ENCODE results near the gene BNC1.
"Not testable (repeated sequence)": the region's sequence is repeated elsewhere in the genome, so short reads cannot be mapped to it uniquely, and the experiment has no call there.

Gene BNC1

GRCh38 chr15:83278191-83278590 is 6.3 kb downstream of the BNC1 start:
- H3K27me3 ChIP-seq (ENCODE audit: low read depth, low read length): peaks cover 12% of the 10 kb centered on the region
- H3K4me1 ChIP-seq (ENCODE audit: control insufficient read depth in 1 of 2, insufficient read depth in 2 of 2, low read length in 2 of 2): no peaks in the 10 kb centered on the region
- H3K36me3 ChIP-seq (ENCODE audit: control insufficient read depth in 1 of 2, insufficient read depth in 2 of 2, low read length in 2 of 2): no peaks in the 10 kb centered on the region

GRCh38 chr15:83276661-83277060 is 7.8 kb downstream of the BNC1 start:
- no peak overlapping the region for H3K4me3 ChIP-seq (ENCODE audit: low read depth in 1 of 2, low read length in 2 of 2)
- H3K4me1 ChIP-seq (ENCODE audit: control insufficient read depth in 1 of 2, insufficient read depth in 2 of 2, low read length in 2 of 2): no peaks in the 10 kb centered on the region
- H3K27me3 ChIP-seq (ENCODE audit: low read depth, low read length): no peaks in the 10 kb centered on the region

More at GRCh38 chr15:83278191-83278590, 6.3 kb downstream of the BNC1 start:
- Histone ChIP-seq H3K4me3 (ENCODE audit: low read depth in 1 of 2, low read length in 2 of 2) (no peak overlapping the region), H3K9me3 (ENCODE audit: control insufficient read depth in 1 of 2, low read length in 2 of 2) (no peaks in the 10 kb centered on the region), H3K27ac (ENCODE audit: low read length) (no peak overlapping the region)

GRCh38 chr15:83275412-83275811 is 9.1 kb downstream of the BNC1 start:
- H3K27me3 ChIP-seq (ENCODE audit: low read depth, low read length): peaks cover 3% of the 10 kb centered on the region
- H3K9me3 ChIP-seq (ENCODE audit: control insufficient read depth in 1 of 2, low read length in 2 of 2): no peaks in the 10 kb centered on the region
- no peaks in the 10 kb centered on the region for H3K4me1 ChIP-seq (ENCODE audit: control insufficient read depth in 1 of 2, insufficient read depth in 2 of 2, low read length in 2 of 2)
- no peaks in the 10 kb centered on the region for H3K36me3 ChIP-seq (ENCODE audit: control insufficient read depth in 1 of 2, insufficient read depth in 2 of 2, low read length in 2 of 2)
- H3K27ac ChIP-seq (ENCODE audit: low read length): no peak overlapping the region
- no peak overlapping the region for H3K4me3 ChIP-seq (ENCODE audit: low read depth in 1 of 2, low read length in 2 of 2)

More at GRCh38 chr15:83276661-83277060, 7.8 kb downstream of the BNC1 start:
- H3K9me3 ChIP-seq (ENCODE audit: control insufficient read depth in 1 of 2, low read length in 2 of 2): no peaks in the 10 kb centered on the region
- H3K36me3 ChIP-seq (ENCODE audit: control insufficient read depth in 1 of 2, insufficient read depth in 2 of 2, low read length in 2 of 2): no peaks in the 10 kb centered on the region
- no peak overlapping the region for H3K27ac ChIP-seq (ENCODE audit: low read length)

GRCh38 chr15:83270176-83270575 is 14.3 kb downstream of the BNC1 start:
- Histone ChIP-seq H3K4me3 (ENCODE audit: low read depth in 1 of 2, low read length in 2 of 2) (no peak overlapping the region), H3K27me3 (ENCODE audit: low read depth, low read length) (peaks cover 3% of the 10 kb centered on the region), H3K27ac (ENCODE audit: low read length) (no peak overlapping the region), H3K9me3 (ENCODE audit: control insufficient read depth in 1 of 2, low read length in 2 of 2) (no peaks in the 10 kb centered on the region), H3K36me3 (ENCODE audit: control insufficient read depth in 1 of 2, insufficient read depth in 2 of 2, low read length in 2 of 2) (no peaks in the 10 kb centered on the region), H3K4me1 (ENCODE audit: control insufficient read depth in 1 of 2, insufficient read depth in 2 of 2, low read length in 2 of 2) (no peaks in the 10 kb centered on the region)

GRCh38 chr15:83268147-83268546 is 16.3 kb downstream of the BNC1 start:
- H3K27me3 ChIP-seq (ENCODE audit: low read depth, low read length): peaks cover 3% of the 10 kb centered on the region
- H3K4me1 ChIP-seq (ENCODE audit: control insufficient read depth in 1 of 2, insufficient read depth in 2 of 2, low read length in 2 of 2): no peaks in the 10 kb centered on the region
- H3K4me3 ChIP-seq (ENCODE audit: low read depth in 1 of 2, low read length in 2 of 2): no peak overlapping the region
- H3K9me3 ChIP-seq (ENCODE audit: control insufficient read depth in 1 of 2, low read length in 2 of 2): no peaks in the 10 kb centered on the region
- H3K27ac ChIP-seq (ENCODE audit: low read length): no peak overlapping the region
- no peaks in the 10 kb centered on the region for H3K36me3 ChIP-seq (ENCODE audit: control insufficient read depth in 1 of 2, insufficient read depth in 2 of 2, low read length in 2 of 2)

- Histone ChIP-seq H3K36me3 (ENCODE audit: control insufficient read depth in 1 of 2, insufficient read depth in 2 of 2, low read length in 2 of 2) (no peaks in the 10 kb centered on the region), H3K4me1 (ENCODE audit: control insufficient read depth in 1 of 2, insufficient read depth in 2 of 2, low read length in 2 of 2) (no peaks in the 10 kb centered on the region), H3K27ac (ENCODE audit: low read length) (no peak overlapping the region), H3K9me3 (ENCODE audit: control insufficient read depth in 1 of 2, low read length in 2 of 2) (no peaks in the 10 kb centered on the region), H3K27me3 (ENCODE audit: low read depth, low read length) (no peaks in the 10 kb centered on the region), H3K4me3 (ENCODE audit: low read depth in 1 of 2, low read length in 2 of 2) (no peak overlapping the region)
Measured at GRCh38 chr15:83262594-83263315, 21.7 kb downstream of the BNC1 start.

- not testable (repeated sequence) for H3K4me1 ChIP-seq (ENCODE audit: control insufficient read depth in 1 of 2, insufficient read depth in 2 of 2, low read length in 2 of 2); H3K27me3 ChIP-seq (ENCODE audit: low read depth, low read length); H3K9me3 ChIP-seq (ENCODE audit: control insufficient read depth in 1 of 2, low read length in 2 of 2); H3K4me3 ChIP-seq (ENCODE audit: low read depth in 1 of 2, low read length in 2 of 2); H3K36me3 ChIP-seq (ENCODE audit: control insufficient read depth in 1 of 2, insufficient read depth in 2 of 2, low read length in 2 of 2); H3K27ac ChIP-seq (ENCODE audit: low read length)
Measured at GRCh38 chr15:83262181-83262580, 22.3 kb downstream of the BNC1 start.

GRCh38 chr15:83250781-83251180 is 33.7 kb downstream of the BNC1 start:
- Histone ChIP-seq H3K27ac (ENCODE audit: low read length) (no peak overlapping the region), H3K27me3 (ENCODE audit: low read depth, low read length) (peaks cover 12% of the 10 kb centered on the region), H3K4me3 (ENCODE audit: low read depth in 1 of 2, low read length in 2 of 2) (no peak overlapping the region), H3K9me3 (ENCODE audit: control insufficient read depth in 1 of 2, low read length in 2 of 2) (no peaks in the 10 kb centered on the region), H3K36me3 (ENCODE audit: control insufficient read depth in 1 of 2, insufficient read depth in 2 of 2, low read length in 2 of 2) (no peaks in the 10 kb centered on the region), H3K4me1 (ENCODE audit: control insufficient read depth in 1 of 2, insufficient read depth in 2 of 2, low read length in 2 of 2) (peaks cover 0 to 3% of the 10 kb centered on the region in 2 donors)

- Histone ChIP-seq H3K4me1 (ENCODE audit: control insufficient read depth in 1 of 2, insufficient read depth in 2 of 2, low read length in 2 of 2) (peaks cover 0 to 3% of the 10 kb centered on the region in 2 donors), H3K27ac (ENCODE audit: low read length) (no peak overlapping the region), H3K36me3 (ENCODE audit: control insufficient read depth in 1 of 2, insufficient read depth in 2 of 2, low read length in 2 of 2) (no peaks in the 10 kb centered on the region), H3K9me3 (ENCODE audit: control insufficient read depth in 1 of 2, low read length in 2 of 2) (no peaks in the 10 kb centered on the region), H3K27me3 (ENCODE audit: low read depth, low read length) (peaks cover 12% of the 10 kb centered on the region), H3K4me3 (ENCODE audit: low read depth in 1 of 2, low read length in 2 of 2) (no peak overlapping the region)
Measured at GRCh38 chr15:83249030-83249343, 35.5 kb downstream of the BNC1 start.

GRCh38 chr15:83248151-83249029 is 36.1 kb downstream of the BNC1 start:
- H3K4me1 ChIP-seq (ENCODE audit: control insufficient read depth in 1 of 2, insufficient read depth in 2 of 2, low read length in 2 of 2): peaks cover 0 to 3% of the 10 kb centered on the region in 2 donors
- H3K36me3 ChIP-seq (ENCODE audit: control insufficient read depth in 1 of 2, insufficient read depth in 2 of 2, low read length in 2 of 2): no peaks in the 10 kb centered on the region
- no peaks in the 10 kb centered on the region for H3K9me3 ChIP-seq (ENCODE audit: control insufficient read depth in 1 of 2, low read length in 2 of 2)
- no peak overlapping the region for H3K27ac ChIP-seq (ENCODE audit: low read length)
- H3K4me3 ChIP-seq (ENCODE audit: low read depth in 1 of 2, low read length in 2 of 2): no peak overlapping the region
- H3K27me3 ChIP-seq (ENCODE audit: low read depth, low read length): peaks cover 12% of the 10 kb centered on the region

- no peak overlapping the region for H3K4me3 ChIP-seq (ENCODE audit: low read depth in 1 of 2, low read length in 2 of 2)
- peaks cover 0 to 3% of the 10 kb centered on the region in 2 donors for H3K9me3 ChIP-seq (ENCODE audit: control insufficient read depth in 1 of 2, low read length in 2 of 2)
- peaks cover 12% of the 10 kb centered on the region for H3K27me3 ChIP-seq (ENCODE audit: low read depth, low read length)
- peaks cover 0 to 3% of the 10 kb centered on the region in 2 donors for H3K4me1 ChIP-seq (ENCODE audit: control insufficient read depth in 1 of 2, insufficient read depth in 2 of 2, low read length in 2 of 2)
- H3K36me3 ChIP-seq (ENCODE audit: control insufficient read depth in 1 of 2, insufficient read depth in 2 of 2, low read length in 2 of 2): no peaks in the 10 kb centered on the region
- H3K27ac ChIP-seq (ENCODE audit: low read length): no peak overlapping the region
Measured at GRCh38 chr15:83243634-83244033, 40.8 kb downstream of the BNC1 start.

All from muscle layer of duodenum (tissue), 2 donors.